Vagina (tissue), 2 donors: Measurements from ENCODE around the gene HIVEP2.

ENCODE experiments used
- POLR2A ChIP-seq, 2 donors: fragments of 450-650 bp; IDR thresholded peaks; one replicate each; pipeline ENCODE4 v1.6.1; 2017; ENCODE audit warnings: antibody characterized with exemption in 2 of 2, mild to moderate bottlenecking in 2 of 2, moderate library complexity in 2 of 2
- POLR2AphosphoS5 ChIP-seq, 2 donors: sonication (generic); formaldehyde crosslinking; IDR thresholded peaks; one replicate each; pipeline ENCODE4 v1.9.0; 2017; ENCODE audit warnings: antibody characterized with exemption in 2 of 2, mild to moderate bottlenecking in 2 of 2, low read depth in 1 of 2; ENCODE audit not compliant: insufficient read depth in 1 of 2
- TF ChIP-seq, protein P1 (sequence below), 3 experiments: fragments of 450-650 bp in 2 of 3; fragments of 200-600 bp in 1 of 3; sonication (generic) in 1 of 3; IDR thresholded peaks; one replicate each; pipeline ENCODE4 v1.5.1; 2017 to 2019; ENCODE audit warnings: antibody characterized with exemption in 3 of 3, mild to moderate bottlenecking in 2 of 3, moderate library complexity in 2 of 3

DNA sequence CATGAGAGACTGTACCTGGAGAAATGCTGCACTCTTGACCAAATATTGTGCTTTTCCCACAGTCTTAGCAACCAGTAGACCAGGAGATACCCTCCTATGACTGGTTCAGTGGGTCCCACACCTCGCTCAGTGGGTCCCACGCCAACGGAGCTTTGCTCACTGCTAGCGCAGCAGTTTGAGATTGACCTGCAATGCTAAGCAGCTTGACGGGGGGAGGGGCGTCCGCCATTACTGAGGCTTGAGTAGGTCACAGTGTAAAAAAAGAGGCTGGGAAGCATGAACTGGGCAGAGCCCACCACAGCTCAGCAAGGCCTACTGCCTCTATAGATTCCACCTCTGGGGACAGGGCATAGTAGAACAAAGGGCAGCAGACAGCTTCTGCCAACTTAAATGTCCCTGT is 49.0 kb upstream of the HIVEP2 start:
- TF ChIP-seq, protein P1, sequence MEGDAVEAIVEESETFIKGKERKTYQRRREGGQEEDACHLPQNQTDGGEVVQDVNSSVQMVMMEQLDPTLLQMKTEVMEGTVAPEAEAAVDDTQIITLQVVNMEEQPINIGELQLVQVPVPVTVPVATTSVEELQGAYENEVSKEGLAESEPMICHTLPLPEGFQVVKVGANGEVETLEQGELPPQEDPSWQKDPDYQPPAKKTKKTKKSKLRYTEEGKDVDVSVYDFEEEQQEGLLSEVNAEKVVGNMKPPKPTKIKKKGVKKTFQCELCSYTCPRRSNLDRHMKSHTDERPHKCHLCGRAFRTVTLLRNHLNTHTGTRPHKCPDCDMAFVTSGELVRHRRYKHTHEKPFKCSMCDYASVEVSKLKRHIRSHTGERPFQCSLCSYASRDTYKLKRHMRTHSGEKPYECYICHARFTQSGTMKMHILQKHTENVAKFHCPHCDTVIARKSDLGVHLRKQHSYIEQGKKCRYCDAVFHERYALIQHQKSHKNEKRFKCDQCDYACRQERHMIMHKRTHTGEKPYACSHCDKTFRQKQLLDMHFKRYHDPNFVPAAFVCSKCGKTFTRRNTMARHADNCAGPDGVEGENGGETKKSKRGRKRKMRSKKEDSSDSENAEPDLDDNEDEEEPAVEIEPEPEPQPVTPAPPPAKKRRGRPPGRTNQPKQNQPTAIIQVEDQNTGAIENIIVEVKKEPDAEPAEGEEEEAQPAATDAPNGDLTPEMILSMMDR (IDR thresholded peaks at IDR 0.05): no peak
- TF ChIP-seq POLR2AphosphoS5 (IDR thresholded peaks at IDR 0.05; ENCODE audit: insufficient read depth in 1 of 2, low read depth in 1 of 2) (no peak), POLR2A (IDR thresholded peaks at IDR 0.05) (no peak)
